Ishikawa (cell line): Measurements from ENCODE around the gene STMN1.
A peak's percentile ranks its signal among the peaks of the same experiment; 100 is the strongest.

Experiments
- CEBPB ChIP-seq: IDR thresholded peaks from 2 replicates; pipeline ENCODE4 v1.6.1; 2012
- CREB1 ChIP-seq: IDR thresholded peaks from 2 replicates; pipeline ENCODE4 v1.6.1; 2012; ENCODE audit warnings: low read depth
- EGR1 ChIP-seq: IDR thresholded peaks from 2 replicates; pipeline ENCODE4 v1.6.1; 2012
- EP300 ChIP-seq: IDR thresholded peaks from 2 replicates; pipeline ENCODE4 v1.6.1; 2012; ENCODE audit warnings: borderline replicate concordance
- FOXM1 ChIP-seq: IDR thresholded peaks from 2 replicates; pipeline ENCODE4 v1.6.1; 2012; ENCODE audit warnings: low read depth, borderline replicate concordance
- RAD21 ChIP-seq: IDR thresholded peaks from 2 replicates; pipeline ENCODE4 v1.6.1; 2012; ENCODE audit warnings: low read depth
- TAF1 ChIP-seq: IDR thresholded peaks from 2 replicates; pipeline ENCODE4 v1.6.1; 2012; ENCODE audit warnings: low read depth, mild to moderate bottlenecking
- TEAD4 ChIP-seq: IDR thresholded peaks from 2 replicates; pipeline ENCODE4 v1.6.1; 2012
- YY1 ChIP-seq: IDR thresholded peaks from 2 replicates; pipeline ENCODE4 v1.6.1; 2012; ENCODE audit warnings: low read depth
- ZBTB7A ChIP-seq: IDR thresholded peaks from 2 replicates; pipeline ENCODE4 v1.6.1; 2012; ENCODE audit warnings: low read depth
- TF ChIP-seq, protein P1 (sequence below): IDR thresholded peaks from 2 replicates; pipeline ENCODE4 v1.6.1; 2012; ENCODE audit warnings: low read depth, mild to moderate bottlenecking
- TF ChIP-seq, protein P2 (sequence below): IDR thresholded peaks from 2 replicates; pipeline ENCODE4 v1.6.1; 2012
- TF ChIP-seq, protein P3 (sequence below): IDR thresholded peaks from 2 replicates; pipeline ENCODE4 v1.6.1; 2012

DNA sequence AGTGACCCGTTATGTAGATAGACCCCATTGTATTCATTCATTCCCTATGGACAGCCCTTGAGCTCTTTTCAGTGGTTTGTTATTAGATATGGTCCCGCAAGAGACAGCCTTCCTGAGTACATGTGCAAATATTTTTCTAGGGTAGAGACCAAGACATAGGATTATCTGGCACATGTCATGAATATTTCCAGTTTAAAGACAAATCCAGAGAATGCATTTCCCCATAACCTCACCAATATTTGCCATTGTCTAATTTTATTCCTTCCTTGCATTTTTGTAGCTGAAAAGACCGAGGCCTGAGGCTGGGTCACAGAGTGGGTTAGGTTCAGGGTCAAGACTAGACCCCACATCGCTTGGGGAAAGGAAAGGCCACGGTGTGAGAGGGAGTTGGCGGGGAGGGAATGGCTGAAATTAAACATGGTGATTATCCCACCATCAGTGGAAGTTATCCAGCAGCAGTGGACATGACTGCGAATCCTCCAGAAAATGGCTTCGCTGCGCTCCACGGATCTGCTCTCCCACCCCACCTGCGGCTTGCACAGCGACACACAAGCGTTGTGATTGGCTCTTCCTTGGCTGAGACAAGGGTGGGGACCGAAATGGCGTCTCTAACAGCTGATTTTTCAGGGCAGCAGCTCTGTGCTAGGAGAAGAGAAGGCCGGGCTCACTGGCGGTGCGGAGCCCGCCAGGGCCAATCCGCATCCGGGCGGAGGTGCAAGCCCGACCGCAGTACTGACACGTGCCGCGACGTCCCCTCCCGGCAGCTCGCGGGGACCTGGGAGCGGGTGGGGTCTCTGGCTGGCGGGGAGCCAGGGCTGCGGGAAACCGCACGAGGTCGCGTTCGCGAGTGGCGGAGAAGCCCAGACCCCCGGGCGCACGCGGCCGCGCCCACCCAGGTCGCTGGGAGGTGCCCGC lies 16.1 kb upstream of the STMN1 start:
- TF ChIP-seq CREB1 (no peak), FOXM1 (no peak), EP300 (no peak), TEAD4 (no peak), TAF1 (peak; percentile 39), YY1 (0 out of 2 replicates have a peak, but pooled peaks have one; percentile 53), CEBPB (no peak), RAD21 (no peak), ZBTB7A (peak; percentile 86), EGR1 (no peak)
- TF ChIP-seq, protein P1, sequence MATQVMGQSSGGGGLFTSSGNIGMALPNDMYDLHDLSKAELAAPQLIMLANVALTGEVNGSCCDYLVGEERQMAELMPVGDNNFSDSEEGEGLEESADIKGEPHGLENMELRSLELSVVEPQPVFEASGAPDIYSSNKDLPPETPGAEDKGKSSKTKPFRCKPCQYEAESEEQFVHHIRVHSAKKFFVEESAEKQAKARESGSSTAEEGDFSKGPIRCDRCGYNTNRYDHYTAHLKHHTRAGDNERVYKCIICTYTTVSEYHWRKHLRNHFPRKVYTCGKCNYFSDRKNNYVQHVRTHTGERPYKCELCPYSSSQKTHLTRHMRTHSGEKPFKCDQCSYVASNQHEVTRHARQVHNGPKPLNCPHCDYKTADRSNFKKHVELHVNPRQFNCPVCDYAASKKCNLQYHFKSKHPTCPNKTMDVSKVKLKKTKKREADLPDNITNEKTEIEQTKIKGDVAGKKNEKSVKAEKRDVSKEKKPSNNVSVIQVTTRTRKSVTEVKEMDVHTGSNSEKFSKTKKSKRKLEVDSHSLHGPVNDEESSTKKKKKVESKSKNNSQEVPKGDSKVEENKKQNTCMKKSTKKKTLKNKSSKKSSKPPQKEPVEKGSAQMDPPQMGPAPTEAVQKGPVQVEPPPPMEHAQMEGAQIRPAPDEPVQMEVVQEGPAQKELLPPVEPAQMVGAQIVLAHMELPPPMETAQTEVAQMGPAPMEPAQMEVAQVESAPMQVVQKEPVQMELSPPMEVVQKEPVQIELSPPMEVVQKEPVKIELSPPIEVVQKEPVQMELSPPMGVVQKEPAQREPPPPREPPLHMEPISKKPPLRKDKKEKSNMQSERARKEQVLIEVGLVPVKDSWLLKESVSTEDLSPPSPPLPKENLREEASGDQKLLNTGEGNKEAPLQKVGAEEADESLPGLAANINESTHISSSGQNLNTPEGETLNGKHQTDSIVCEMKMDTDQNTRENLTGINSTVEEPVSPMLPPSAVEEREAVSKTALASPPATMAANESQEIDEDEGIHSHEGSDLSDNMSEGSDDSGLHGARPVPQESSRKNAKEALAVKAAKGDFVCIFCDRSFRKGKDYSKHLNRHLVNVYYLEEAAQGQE: no peak
- TF ChIP-seq, protein P2, sequence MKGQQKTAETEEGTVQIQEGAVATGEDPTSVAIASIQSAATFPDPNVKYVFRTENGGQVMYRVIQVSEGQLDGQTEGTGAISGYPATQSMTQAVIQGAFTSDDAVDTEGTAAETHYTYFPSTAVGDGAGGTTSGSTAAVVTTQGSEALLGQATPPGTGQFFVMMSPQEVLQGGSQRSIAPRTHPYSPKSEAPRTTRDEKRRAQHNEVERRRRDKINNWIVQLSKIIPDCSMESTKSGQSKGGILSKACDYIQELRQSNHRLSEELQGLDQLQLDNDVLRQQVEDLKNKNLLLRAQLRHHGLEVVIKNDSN: no peak
- TF ChIP-seq, protein P3, sequence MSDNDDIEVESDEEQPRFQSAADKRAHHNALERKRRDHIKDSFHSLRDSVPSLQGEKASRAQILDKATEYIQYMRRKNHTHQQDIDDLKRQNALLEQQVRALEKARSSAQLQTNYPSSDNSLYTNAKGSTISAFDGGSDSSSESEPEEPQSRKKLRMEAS: peak; percentile 87
